GM21786 (cell line): ENCODE measurements around the gene RPS6KA2.
A peak's percentile ranks its signal among the peaks of the same experiment; 100 is the strongest.
"Not testable (repeated sequence)": the region's sequence is repeated elsewhere in the genome, so short reads cannot be mapped to it uniquely, and the experiment has no call there.

Source experiments
- ATAC-seq: cut with Tn5 transposase; IDR thresholded peaks from one replicate; pipeline ENCODE4 v1.9.1; 2021; ENCODE audit not compliant: unreplicated experiment

Gene RPS6KA2

GRCh38 chr6:166408936-166409755 is 217.9 kb downstream of the RPS6KA2 start:
- no peak for ATAC-seq

- ATAC-seq, result no peak
These were observed 220.9 kb downstream of the RPS6KA2 start for GRCh38 chr6:166406197-166406596.

GRCh38 chr6:166405386-166405785 is 221.7 kb downstream of the RPS6KA2 start:
- no peak for ATAC-seq

- no peak for ATAC-seq
These were observed 224.3 kb downstream of the RPS6KA2 start for GRCh38 chr6:166402582-166403277.

GRCh38 chr6:166400649-166401250 is 226.3 kb downstream of the RPS6KA2 start:
- ATAC-seq, result peak; percentile 74

GRCh38 chr6:166400181-166400580 is 226.9 kb downstream of the RPS6KA2 start:
- no peak for ATAC-seq

- no peak for ATAC-seq
These were observed 228.7 kb downstream of the RPS6KA2 start for GRCh38 chr6:166398348-166398747.

- no peak for ATAC-seq
These were observed 229.2 kb downstream of the RPS6KA2 start for GRCh38 chr6:166397849-166398248.

- ATAC-seq, result no peak
These were observed 231.3 kb downstream of the RPS6KA2 start for GRCh38 chr6:166395778-166396177.

GRCh38 chr6:166395351-166395750 is 231.7 kb downstream of the RPS6KA2 start:
- ATAC-seq, result no peak

GRCh38 chr6:166394036-166394892 is 232.8 kb downstream of the RPS6KA2 start:
- ATAC-seq, result no peak

GRCh38 chr6:166393535-166393823 is 233.6 kb downstream of the RPS6KA2 start:
- no peak for ATAC-seq

GRCh38 chr6:166392755-166393534 is 234.1 kb downstream of the RPS6KA2 start:
- ATAC-seq, result not testable (repeated sequence)

GRCh38 chr6:166389119-166389518 is 237.9 kb downstream of the RPS6KA2 start:
- ATAC-seq, result no peak

GRCh38 chr6:166388290-166389004 is 238.6 kb downstream of the RPS6KA2 start:
- ATAC-seq, result no peak

GRCh38 chr6:166387642-166388289 is 239.3 kb downstream of the RPS6KA2 start:
- no peak for ATAC-seq

GRCh38 chr6:166387098-166387497 is 240.0 kb downstream of the RPS6KA2 start:
- ATAC-seq, result not testable (repeated sequence)

GRCh38 chr6:166386111-166386510 is 240.9 kb downstream of the RPS6KA2 start:
- no peak for ATAC-seq

GRCh38 chr6:166383802-166384363 is 243.2 kb downstream of the RPS6KA2 start:
- not testable (repeated sequence) for ATAC-seq
